LoVo (cell line): Measurements from ENCODE around the gene BAG3.
A peak's percentile ranks its signal among the peaks of the same experiment; 100 is the strongest.

Experiments
- DNase-seq: peaks from one replicate; pipeline ENCODE4 v3.0.0-alpha.2; 2016; ENCODE audit warnings: low spot score

Gene BAG3

DNA sequence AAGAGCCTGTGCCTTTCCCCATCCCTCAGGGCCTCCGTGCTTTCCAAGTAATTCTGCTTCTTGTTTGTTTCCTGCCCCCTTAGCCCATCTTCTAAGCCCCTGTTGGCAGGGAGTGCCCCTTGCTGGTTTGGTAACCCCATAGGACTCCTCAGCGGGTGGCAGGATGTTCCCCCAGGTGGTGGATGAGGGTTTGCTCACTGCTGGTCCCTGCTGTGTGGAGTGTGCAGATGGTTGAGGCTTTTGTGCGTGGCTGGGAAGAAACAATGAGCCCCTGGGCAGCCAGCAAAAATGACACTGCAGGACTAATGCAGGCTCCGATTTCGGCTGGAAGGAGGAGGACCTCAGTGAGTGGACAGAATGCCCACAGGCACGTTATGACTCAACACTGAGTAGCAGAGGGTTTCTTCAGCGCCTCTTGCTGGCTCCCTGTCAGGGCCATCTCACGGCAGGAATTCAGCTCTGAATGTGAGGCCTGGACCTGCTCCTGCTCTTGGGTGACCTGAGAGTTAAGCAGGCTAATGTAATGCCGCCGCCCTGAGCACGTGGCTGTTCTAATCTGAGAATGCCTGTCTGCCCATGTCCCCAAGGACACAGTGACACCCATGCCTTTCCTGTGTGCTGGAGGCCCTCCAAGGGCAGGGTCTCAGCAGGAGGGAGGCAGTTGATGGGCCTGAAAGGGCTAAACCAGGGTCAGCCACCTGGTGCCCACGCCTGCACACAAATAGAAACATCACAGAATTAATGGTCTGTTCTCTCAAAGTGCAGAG is 16.6 kb downstream of the BAG3 start:
- DNase-seq = no peak

GRCh38 chr10:119668461-119668860 is 17.3 kb downstream of the BAG3 start:
- DNase-seq = no peak

- DNase-seq = no peak
These were observed 18.2 kb downstream of the BAG3 start for GRCh38 chr10:119669331-119669730.

GRCh38 chr10:119669975-119670640 is 18.9 kb downstream of the BAG3 start:
- DNase-seq = no peak

DNA sequence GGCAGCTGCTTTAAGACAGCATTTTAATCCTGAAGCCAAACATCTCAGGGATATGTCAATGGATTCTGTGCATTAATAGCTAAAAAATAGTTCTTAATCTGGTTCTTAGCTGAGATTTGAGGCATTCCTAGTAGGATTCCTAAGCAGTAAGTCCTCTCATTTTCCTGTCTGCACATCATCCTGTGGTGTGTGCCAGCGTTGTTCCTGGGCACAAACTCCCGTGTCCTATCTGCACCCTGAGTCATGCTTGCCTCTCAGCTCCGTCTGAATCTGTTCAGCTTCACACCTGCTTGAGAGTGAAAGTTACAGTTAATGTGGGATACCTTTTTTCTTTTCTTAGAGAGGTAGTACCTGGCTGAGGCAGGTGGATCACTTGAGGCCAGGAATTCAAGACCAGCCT is 19.5 kb downstream of the BAG3 start:
- no peak for DNase-seq

DNA sequence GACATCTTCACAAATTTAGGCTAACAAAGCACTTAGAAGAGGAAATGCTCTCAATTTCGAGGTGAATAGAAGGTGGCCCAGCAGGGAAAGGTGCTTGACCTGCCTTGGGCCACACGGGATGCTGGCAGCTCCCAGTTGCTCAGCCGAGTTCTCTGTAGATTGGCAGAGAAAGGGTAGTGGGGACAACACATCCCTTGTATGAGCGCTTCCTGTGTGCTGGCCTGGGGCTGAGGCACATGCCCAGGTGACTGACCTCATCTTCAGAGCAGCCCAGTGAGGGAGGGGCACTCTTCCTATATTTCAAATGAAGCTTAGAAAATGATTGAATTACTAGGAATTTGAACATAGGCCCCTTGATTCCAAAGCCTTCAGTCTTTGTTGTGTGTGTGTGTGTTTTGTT is 20.2 kb downstream of the BAG3 start:
- no peak for DNase-seq

DNA sequence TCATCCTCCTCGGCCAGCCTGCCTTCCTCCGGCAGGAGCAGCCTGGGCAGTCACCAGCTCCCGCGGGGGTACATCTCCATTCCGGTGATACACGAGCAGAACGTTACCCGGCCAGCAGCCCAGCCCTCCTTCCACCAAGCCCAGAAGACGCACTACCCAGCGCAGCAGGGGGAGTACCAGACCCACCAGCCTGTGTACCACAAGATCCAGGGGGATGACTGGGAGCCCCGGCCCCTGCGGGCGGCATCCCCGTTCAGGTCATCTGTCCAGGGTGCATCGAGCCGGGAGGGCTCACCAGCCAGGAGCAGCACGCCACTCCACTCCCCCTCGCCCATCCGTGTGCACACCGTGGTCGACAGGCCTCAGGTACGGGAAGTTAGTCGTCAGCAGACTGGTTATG is 21.1 kb downstream of the BAG3 start:
- no peak for DNase-seq

DNA sequence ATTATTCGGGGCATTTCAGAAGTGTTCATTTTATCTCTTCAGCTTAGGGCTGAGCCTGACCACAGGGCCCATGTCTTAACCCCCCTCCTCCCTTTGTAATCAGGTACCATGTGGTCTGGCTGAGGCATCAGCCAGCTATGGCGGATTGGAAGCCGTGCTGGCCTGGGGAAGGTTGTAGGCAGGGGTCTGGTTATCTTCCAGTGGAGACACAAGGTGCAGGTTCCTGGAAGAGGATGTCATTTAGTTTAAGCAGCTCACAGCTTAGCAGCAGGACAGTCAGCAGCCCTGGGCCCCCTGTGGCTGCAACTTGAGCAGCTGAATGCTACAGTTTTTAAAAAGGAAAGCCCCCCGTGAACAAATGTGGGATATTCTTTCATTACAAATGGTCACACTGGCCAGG is 22.1 kb downstream of the BAG3 start:
- DNase-seq = no peak

GRCh38 chr10:119675483-119676170 is 24.4 kb downstream of the BAG3 start:
- no peak for DNase-seq

- no peak for DNase-seq
These were observed 25.9 kb downstream of the BAG3 start for GRCh38 chr10:119677126-119677525.

GRCh38 chr10:119677904-119678755 is 26.9 kb downstream of the BAG3 start:
- no peak for DNase-seq

- DNase-seq = no peak
These were observed 28.3 kb downstream of the BAG3 start for GRCh38 chr10:119679480-119679829.

- DNase-seq = no peak
These were observed 28.9 kb downstream of the BAG3 start for GRCh38 chr10:119680050-119680449.

DNA sequence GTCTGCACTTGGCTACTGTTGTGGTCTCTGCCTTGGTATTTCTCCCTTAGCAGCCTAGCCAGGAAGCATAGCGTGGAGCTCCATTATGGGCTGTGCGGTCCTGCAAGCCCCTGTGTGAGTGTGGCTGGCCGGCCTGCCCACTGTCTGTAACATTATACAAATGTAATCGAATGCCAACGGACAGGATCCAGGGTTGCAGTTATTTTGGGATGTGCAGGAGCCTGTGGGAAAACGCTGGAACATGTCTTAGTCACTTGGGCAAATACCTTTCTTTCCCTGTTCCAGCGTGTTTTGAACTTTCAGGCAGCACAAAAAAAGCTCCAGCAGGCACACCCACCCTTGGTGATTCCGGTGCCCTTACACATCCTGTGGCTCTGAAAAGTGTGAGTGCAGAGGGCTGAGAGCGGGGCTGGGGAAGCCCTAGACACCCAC is 29.5 kb downstream of the BAG3 start:
- DNase-seq = no peak

- peak; percentile 90 for DNase-seq
These were observed 35.4 kb downstream of the BAG3 start for GRCh38 chr10:119686465-119687191.

GRCh38 chr10:119687192-119688032 is 36.2 kb downstream of the BAG3 start:
- no peak for DNase-seq

DNA sequence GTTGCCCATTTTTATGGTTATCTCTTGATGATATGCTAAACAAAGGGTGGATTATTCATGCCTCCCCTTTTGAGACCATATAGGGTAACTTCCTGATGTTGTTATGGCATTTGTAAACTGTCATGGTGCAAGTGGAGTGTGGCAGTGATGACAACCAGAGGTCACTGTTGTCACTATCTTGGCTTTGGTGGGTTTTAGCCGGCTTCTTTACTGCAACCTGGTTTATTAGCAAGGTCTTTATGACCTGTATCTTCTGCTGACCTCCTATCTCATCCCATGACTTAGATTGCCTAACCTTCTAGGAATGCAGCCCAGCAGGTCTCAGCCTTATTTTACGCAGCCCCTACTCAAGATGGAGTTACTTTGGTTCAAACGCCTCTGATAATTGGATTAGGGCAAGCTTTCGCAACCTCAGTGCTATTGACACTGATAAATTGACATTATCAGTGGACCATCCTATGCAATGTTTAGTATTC is 36.9 kb downstream of the BAG3 start:
- DNase-seq = no peak

DNA sequence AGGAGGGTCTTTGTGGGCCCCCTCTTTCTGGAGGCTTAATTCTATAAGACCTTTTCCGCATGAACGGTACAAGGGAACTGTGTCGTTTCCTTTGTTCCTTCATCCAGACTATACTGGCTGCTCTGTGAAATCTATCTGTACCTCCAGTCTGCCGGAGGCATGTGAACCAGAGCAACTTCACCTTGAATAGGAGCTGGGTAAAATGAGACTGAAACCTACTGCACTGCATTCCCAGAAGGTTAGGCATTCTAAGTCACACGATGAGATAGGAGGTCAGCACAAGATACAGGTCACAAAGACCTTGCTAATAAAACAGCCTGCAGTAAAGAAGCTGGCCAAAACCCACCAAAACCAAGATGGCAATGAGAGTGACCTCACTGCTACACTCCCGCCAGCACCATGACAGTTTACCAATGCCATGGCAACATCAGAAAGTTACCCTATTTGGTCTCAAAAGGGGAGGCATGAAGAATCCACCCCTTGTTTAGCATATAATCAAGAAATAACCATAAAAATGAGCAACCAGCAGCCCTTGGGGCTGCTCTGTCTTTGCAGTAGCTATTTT is 37.9 kb downstream of the BAG3 start:
- DNase-seq = no peak

DNA sequence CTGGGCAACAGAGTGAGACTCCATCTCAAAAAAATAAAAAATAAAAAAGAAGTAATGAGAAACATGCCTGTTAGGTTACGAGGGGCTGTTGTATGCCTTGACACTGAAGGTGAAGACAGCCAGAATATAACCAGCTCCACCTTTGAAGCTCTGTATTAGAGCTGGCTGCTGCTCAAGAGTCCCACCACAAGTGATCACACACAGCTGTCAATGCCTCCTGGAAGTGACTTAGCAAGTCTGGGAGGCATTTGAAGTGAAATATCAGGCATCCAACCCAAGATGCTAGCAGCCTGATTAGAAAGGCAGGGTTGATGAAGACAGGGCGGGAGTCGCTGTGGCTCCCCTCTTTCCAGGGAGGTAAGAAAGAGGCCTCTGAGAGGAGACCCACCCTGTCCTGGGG is 40.5 kb downstream of the BAG3 start:
- DNase-seq = no peak

DNA sequence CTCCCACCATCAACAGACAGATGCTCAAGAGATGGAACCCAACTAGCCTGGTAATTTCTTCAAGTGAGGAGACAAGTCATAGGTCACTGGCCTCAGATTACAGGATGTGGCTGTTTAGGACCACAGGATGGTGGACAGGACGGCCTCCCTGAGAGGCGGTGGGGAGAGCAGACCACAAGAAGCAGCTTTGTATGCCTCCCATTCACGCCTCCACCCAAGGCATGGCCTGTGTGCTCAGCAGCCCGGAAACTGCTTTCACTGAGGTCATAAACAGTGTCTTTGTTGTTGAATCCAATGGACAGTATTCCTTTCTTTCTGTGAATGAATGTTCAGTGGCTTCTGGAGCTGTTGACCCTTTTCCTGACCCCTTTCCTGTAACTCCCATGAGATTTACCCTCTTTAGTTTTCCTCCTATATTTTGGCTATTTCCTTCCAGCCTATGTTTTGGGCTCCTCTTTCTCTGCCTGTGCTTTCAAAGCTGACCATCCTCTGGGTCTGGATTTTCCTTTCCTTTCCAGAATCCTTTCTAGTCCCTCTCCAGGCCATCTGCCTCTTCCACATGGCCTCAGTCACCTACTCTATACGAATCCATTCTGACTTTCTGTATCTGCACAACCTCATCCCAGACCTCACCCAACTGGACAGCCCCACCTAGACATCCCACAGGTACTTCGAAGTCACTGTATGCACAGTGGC is 42.2 kb downstream of the BAG3 start:
- no peak for DNase-seq
